Measurements from ENCODE around the gene POLR1A.
A peak's percentile ranks its signal among the peaks of the same experiment; 100 is the strongest.

The POLR1A gene

DNA sequence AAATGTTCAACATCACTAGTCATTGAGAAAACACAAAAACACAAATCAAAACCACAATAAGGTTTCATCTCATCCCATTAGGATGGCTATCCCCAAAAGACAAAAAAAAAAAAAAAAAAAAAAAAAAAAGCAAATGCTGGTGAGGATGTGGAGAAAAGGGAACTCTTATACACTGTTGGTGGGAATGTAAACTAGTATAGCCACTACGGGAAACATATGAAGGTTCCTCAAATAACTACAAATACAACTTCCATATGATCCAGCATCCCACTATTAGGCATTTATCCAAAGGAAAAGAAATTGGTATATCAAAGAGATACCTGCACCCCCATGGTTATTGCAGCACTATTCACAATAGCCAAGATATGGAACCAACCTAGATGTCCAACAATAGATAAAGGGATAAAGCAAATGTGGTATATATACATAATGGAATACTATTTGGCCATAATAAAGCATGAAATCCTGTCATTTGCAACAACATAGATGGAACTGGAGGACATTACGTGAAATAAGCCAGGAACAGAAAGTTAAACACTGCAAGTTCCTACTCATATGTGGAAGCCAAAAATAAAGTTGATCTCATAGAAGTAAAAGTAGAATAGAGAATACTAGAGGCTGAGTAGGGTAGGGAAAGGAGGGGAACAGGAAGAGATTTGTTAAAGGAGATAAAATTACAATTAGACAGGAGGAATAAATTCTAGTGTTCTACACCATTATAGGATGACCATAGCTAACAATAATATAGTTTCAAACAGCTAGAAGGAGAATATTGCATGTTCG lies 8.4 kb downstream of the POLR1A start:
- no peak for DNase-seq (ENCODE audit: low read depth)

- no peak for DNase-seq (ENCODE audit: low read depth)
Observed at GRCh38 chr2:86094229-86094628, 11.5 kb downstream of the POLR1A start.

GRCh38 chr2:86087936-86088850 lies 17.5 kb downstream of the POLR1A start:
- no peak for DNase-seq (ENCODE audit: low read depth)

GRCh38 chr2:86082756-86083155 lies 22.9 kb downstream of the POLR1A start:
- DNase-seq (ENCODE audit: low read depth), result no peak

GRCh38 chr2:86081724-86082123 lies 24.0 kb downstream of the POLR1A start:
- DNase-seq (ENCODE audit: low read depth), result no peak

DNA sequence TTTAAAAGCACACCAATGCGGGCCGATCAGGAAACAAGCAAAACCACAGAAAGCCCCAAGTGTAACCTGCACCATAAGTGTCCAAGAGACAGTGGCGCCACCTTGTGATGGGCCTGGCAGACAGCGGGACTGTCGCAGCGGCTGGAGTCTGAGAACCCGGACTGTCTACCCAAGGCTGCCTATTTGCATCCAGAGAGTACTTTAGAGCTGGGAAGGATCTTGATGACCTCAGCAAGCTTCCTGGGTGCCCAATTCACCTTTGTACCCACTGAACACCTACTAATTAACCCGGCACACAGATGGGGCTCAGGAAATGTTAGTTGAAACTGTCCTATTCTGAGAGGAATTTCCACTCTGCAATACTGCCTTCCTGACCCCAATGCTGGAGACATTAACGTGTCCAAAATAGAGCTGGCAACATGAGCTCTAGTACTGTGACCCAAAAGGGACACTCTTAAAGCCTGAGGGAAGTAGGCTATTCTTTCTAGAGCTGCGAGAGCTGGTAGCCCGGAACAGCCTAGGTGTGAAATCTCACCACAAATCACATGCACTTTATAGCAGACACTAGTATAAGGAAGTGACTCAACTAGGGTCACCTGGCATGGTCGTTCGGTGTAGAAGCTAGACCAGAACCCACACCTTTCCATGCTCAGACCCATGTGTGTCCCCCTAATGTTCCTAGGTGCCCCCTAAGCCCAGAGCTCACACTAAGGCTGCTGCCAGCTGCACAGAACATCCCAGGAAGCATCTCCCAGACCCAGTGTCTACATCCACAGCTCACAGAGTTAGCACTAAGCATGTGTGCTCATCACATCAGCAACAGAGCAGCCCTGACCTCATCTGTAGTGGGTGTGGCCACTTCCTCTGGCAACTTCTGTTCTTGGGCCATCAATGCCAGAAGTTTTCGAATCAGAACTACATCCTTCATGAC lies 25.4 kb downstream of the POLR1A start:
- DNase-seq (ENCODE audit: low read depth), result peak; percentile 48

DNA sequence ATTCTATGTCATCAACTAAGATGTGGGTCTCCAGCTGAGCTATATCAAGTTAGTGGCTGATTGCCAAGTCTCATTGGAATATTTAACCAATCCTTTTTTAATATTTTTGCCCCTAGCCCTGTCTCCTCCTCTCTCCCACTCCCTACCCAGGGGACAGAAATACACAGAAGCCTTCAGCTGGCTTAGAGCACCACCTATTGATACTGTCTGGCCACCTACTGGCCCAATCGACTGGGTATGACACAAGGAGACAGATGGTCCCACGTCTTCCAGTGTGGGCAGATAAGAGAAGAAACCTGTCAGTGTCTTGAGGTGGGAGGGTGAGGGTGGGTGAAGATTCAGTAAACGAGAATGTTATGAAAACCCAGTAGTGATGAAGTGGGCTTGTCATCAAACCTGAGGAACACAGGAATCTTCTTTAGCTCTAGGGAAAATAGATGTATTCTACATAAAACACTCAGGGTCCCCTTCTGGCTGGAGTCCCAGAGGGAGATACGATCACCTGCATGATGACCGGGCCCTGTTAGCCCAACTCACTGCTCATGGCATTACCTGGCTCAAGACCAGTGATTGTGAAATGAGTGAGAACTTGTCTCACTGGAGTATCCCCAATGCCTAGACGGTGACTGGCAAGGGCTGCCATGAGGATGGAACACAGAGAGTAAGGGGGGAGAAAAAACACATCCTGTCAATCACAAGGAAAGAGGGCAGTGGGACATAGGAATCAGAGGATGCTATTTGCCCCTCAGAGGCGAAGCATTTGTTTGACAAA lies 26.7 kb downstream of the POLR1A start:
- DNase-seq (ENCODE audit: low read depth), result peak; percentile 20

GRCh38 chr2:86075886-86076285 lies 29.8 kb downstream of the POLR1A start:
- DNase-seq (ENCODE audit: low read depth), result no peak

DNA sequence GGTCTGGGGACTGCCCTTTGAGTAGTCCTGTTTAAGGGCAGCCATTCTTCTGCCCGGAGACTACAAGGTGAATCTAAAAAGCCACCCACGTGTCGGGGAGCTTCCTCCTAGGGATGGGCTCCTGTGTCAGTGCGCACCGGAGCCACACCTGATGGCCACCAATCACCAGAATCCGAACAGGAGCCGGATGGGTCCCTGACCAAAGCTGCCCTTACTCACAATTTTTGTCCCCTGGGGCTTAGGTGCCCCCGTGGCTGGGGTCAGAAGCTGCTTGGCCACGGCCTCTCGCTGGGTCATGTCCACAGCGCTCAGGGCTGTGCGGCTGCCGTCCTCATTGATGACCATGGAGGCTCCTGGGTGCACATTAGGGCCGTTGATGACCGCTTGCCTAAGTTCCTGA lies 30.9 kb downstream of the POLR1A start:
- no peak for DNase-seq (ENCODE audit: low read depth)

DNA sequence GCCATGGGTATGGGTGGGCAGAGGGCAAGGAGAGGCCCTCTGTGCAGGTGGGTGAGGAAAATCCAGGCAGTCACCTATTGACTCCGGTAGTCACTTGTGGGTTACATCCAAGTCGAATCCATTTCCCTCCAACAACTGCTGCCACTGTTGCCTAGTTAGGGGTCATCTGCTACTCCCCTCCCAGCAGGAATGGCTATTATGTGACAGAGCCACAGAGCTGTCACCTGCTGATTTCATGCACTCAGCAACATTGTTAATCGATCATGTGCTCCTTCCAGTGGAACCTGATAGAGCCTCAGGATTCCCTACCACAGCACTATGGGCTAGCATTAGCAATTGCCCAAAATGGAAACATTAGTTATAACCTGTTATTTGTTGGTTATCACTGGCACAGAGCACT lies 31.4 kb downstream of the POLR1A start:
- no peak for DNase-seq (ENCODE audit: low read depth)

GRCh38 chr2:86073225-86073624 lies 32.5 kb downstream of the POLR1A start:
- DNase-seq (ENCODE audit: low read depth), result no peak

DNA sequence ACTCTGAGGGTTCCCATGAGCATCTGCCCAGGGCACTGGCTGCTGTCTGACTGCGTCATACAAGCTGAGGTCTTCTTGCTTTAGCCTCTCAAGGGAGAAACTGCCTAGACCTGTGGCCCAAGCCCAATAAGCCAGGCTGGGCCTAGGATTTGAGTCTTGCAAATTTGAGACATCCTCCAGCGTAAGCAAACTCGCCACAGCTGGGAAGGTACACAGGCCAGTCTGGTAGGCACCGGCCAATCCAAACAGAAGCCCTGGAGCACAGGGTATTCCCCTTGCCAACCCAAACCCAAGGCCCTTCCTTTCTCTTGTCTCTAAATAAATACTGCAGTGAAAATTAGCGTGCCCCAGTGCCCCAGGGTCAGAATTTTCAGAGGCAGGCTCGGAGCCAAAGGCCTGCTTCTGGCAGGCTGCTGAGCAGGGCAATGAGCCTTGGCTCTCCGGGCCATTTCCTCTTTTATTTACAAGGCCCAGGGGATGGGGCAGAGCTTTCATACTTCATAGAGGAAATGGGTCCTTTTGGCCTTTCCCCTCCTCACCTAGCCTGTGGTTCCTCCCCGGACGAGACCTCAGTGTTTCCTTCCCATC lies 33.3 kb downstream of the POLR1A start:
- DNase-seq (ENCODE audit: low read depth), result no peak

GRCh38 chr2:86070868-86071267 lies 34.8 kb downstream of the POLR1A start:
- DNase-seq (ENCODE audit: low read depth), result no peak

DNA sequence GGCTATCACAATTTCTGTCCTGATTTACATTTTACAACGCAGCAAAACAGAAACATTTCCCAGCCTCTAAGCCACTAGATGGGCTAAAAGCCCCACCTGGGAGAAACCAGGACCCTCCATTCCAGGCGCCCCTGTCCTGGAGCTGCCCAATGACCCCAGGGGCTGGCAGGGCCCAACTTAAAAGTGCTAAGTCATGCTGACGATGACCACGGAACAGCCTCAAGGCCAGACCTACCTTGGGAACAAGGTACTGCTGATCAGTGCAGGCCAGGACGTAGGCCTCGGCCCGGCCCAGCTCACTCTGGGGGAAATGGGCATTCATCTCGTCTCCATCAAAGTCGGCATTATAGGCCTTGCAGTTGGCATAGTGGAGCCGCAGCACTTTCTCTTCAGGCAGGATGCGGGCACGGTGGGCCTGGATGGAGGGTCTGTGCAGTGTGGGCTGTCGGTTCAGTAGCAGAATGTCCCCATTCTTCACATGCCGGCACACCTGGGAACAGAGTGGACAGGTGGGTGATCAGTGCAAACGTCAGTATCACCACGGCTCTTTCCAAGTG lies 35.8 kb downstream of the POLR1A start:
- no peak for DNase-seq (ENCODE audit: low read depth)

GRCh38 chr2:86069091-86069685 lies 36.5 kb downstream of the POLR1A start:
- DNase-seq (ENCODE audit: low read depth), result no peak

GRCh38 chr2:86068648-86069047 lies 37.0 kb downstream of the POLR1A start:
- no peak for DNase-seq (ENCODE audit: low read depth)

- DNase-seq (ENCODE audit: low read depth), result no peak
Observed at GRCh38 chr2:86068136-86068588, 37.5 kb downstream of the POLR1A start.

- DNase-seq (ENCODE audit: low read depth), result no peak
Observed at GRCh38 chr2:86066915-86067314, 38.8 kb downstream of the POLR1A start.

GRCh38 chr2:86066007-86066578 lies 39.6 kb downstream of the POLR1A start:
- no peak for DNase-seq (ENCODE audit: low read depth)

DNA sequence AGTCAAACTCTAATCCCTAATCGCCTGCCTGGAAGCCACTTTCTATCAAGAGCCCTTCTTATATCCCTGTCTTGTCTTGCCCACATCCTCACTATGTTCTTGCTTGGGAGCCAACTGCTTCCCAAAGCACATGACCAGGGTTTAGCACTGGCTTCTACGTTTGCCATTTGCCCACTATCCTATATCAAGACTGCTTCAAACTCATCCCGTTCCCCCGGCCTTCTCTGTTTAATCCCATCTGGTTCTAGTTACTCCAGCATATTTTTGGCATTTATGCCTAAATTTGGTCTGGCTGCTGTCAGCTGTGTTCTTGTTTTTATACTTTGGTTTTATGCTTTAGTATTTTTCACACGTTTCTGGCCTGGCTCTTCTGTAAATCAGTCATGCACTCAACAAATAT lies 40.2 kb downstream of the POLR1A start:
- no peak for DNase-seq (ENCODE audit: low read depth)
